Measurements from ENCODE around the gene RAB18. TPM values are rescaled to one million over a fixed set of nuclear protein-coding genes. Genes with fewer than 3 reads are reported as not detected.
A peak's percentile ranks its signal among the peaks of the same experiment; 100 is the strongest.

The RAB18 gene
- total RNA-seq, 1 donor from 2014 or later = 45.9 TPM

DNA sequence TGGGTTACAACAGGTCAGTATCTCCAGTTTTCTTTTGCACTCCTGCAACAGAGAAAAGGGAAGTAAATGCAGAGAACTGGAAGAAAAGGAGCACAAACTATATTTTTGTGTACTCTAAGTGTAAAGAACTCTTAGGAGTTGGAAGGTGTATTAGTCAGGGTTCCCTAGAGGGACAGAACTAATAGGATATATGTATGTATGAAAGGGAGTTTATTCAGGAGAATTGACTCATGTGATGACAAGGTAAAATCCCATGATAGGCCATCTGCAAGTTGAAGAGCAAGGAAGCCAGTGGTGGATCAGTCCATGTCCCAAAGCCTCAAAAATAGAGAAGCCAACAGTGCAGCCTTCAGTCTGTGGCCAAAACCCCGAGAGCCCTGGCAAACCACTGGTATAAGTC lies 22.6 kb upstream of the RAB18 start:
- no peak for TF ChIP-seq CTCF (IDR thresholded peaks at IDR 0.05; ENCODE audit: insufficient read depth, low read length, poor library complexity, severe bottlenecking)

DNA sequence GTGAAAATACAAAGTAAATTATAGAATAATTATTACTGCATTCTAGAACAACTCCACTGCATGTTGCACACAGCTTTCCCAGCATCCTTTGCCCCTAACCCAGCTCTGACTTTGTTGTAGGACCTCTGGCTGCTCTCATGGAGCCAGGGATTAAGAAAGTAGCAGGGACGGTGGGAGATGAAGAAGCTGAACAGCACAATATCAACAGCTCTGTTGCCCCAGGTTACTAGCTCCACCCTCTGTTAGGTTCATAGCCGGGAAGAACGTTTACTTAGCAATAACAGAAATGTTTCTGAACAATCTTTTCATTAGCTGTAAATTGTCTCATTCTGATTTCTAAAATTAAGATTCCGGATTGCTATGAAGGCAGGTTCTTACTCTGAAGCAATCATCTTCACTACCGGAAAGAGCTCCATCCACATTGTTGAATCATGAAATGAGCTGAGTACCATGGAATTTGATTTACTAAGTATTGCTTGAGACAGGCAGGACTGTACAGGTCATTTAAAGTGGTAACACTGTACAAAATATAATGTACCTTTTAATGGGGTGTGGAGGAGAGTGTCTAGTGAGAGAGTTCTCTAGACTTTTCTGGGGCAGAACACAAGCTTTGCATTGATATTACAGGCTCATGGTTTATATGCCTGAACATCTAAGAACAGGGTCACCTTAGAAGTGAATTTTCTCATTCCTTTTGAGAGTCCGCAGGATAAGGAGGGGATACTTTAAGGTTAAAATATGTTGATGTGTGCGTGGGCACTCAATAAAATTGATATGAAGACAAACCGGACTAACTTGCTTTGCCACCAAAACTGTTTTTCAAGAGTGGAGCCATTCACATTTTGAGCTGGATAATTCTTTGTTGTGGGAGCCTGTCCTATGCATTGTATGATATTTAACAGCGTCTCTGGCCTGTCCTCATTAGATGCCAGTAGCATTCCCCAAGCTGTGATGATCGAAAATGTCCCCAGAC lies 20.8 kb upstream of the RAB18 start:
- no peaks in the 10 kb centered on the region for H3K27me3 ChIP-seq (ENCODE audit: control insufficient read depth, insufficient read depth, low read length)
- H3K4me3 ChIP-seq (ENCODE audit: low read depth, low read length) = no peak overlapping the region
- DNase-seq (ENCODE audit: low read depth) = peak; percentile 12
- no peaks in the 10 kb centered on the region for H3K36me3 ChIP-seq (ENCODE audit: control insufficient read depth, insufficient read depth, low read length)
- no peak for TF ChIP-seq CTCF (IDR thresholded peaks at IDR 0.05; ENCODE audit: insufficient read depth, low read length, poor library complexity, severe bottlenecking)

More for the DNA sequence above, 22.6 kb upstream of the RAB18 start:
- no peak for DNase-seq (ENCODE audit: low read depth)
- Histone ChIP-seq H3K27me3 (ENCODE audit: control insufficient read depth, insufficient read depth, low read length) (no peaks in the 10 kb centered on the region), H3K36me3 (ENCODE audit: control insufficient read depth, insufficient read depth, low read length) (no peaks in the 10 kb centered on the region), H3K4me3 (ENCODE audit: low read depth, low read length) (no peak overlapping the region)

- TF ChIP-seq CTCF (IDR thresholded peaks at IDR 0.05; ENCODE audit: insufficient read depth, low read length, poor library complexity, severe bottlenecking) = no peak
- H3K4me3 ChIP-seq (ENCODE audit: low read depth, low read length) = no peak overlapping the region
- H3K27me3 ChIP-seq (ENCODE audit: control insufficient read depth, insufficient read depth, low read length) = no peaks in the 10 kb centered on the region
- DNase-seq (ENCODE audit: low read depth) = no peak
- no peaks in the 10 kb centered on the region for H3K36me3 ChIP-seq (ENCODE audit: control insufficient read depth, insufficient read depth, low read length)
Measured at GRCh38 chr10:27485368-27485767, 18.7 kb upstream of the RAB18 start.

DNA sequence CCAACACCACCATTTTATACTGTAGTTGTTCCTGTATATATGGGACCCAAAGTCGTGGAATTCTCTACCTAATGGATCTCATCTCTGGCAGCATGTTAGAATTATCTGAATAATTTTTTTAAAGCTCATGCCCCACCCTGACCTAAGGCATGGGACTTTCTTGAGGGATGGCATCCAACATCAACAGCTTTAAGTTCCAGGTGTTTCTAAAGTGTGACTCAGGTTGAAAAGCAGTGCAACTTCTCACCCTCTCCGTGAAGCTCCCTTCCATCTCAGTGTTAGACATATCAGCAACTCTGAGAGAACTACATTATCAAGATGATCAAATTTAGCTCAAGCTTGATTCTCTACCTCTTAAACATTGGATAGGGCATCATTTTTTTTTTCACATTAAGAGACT lies 18.1 kb upstream of the RAB18 start:
- Histone ChIP-seq H3K27me3 (ENCODE audit: control insufficient read depth, insufficient read depth, low read length) (no peaks in the 10 kb centered on the region), H3K36me3 (ENCODE audit: control insufficient read depth, insufficient read depth, low read length) (no peaks in the 10 kb centered on the region), H3K4me3 (ENCODE audit: low read depth, low read length) (no peak overlapping the region)
- TF ChIP-seq CTCF (IDR thresholded peaks at IDR 0.05; ENCODE audit: insufficient read depth, low read length, poor library complexity, severe bottlenecking) = no peak
- no peak for DNase-seq (ENCODE audit: low read depth)

- TF ChIP-seq CTCF (IDR thresholded peaks at IDR 0.05; ENCODE audit: insufficient read depth, low read length, poor library complexity, severe bottlenecking) = no peak
- Histone ChIP-seq H3K27me3 (ENCODE audit: control insufficient read depth, insufficient read depth, low read length) (no peaks in the 10 kb centered on the region), H3K36me3 (ENCODE audit: control insufficient read depth, insufficient read depth, low read length) (no peaks in the 10 kb centered on the region), H3K4me3 (ENCODE audit: low read depth, low read length) (no peak overlapping the region)
- no peak for DNase-seq (ENCODE audit: low read depth)
Measured at GRCh38 chr10:27490807-27491206, 13.3 kb upstream of the RAB18 start.
